Mesenchymal stem cell (in vitro differentiated cells and primary cell): ENCODE measurements around the gene GRM6. TPM values are rescaled to one million over a fixed set of nuclear protein-coding genes. Genes with fewer than 3 reads are reported as not detected.
A peak's percentile ranks its signal among the peaks of the same experiment; 100 is the strongest.

Experiments
- DNase-seq: peaks from one replicate; pipeline ENCODE4 v3.0.0-alpha.2; 2013
- H2AFZ ChIP-seq: one replicate; pipeline ENCODE4 v1.6.1; 2013; ENCODE audit warnings: low read depth, mild to moderate bottlenecking, control low read depth, inconsistent platforms, low read length, moderate library complexity
- H2AK5ac ChIP-seq: 2 replicates; pipeline ENCODE4 v1.6.1; 2013; ENCODE audit warnings: low read length, moderate library complexity, mild to moderate bottlenecking, inconsistent platforms; ENCODE audit not compliant: severe bottlenecking
- H2BK120ac ChIP-seq: one replicate; pipeline ENCODE4 v1.6.1; 2013; ENCODE audit warnings: low read depth, mild to moderate bottlenecking, inconsistent platforms, low read length, moderate library complexity
- H2BK12ac ChIP-seq, 2 experiments: one replicate each; pipeline ENCODE4 v1.6.1; 2013; ENCODE audit warnings: inconsistent platforms in 2 of 2, low read length in 2 of 2, mild to moderate bottlenecking in 2 of 2, moderate library complexity in 2 of 2, control low read depth in 1 of 2
- H2BK15ac ChIP-seq: one replicate; pipeline ENCODE4 v1.6.1; 2013; ENCODE audit warnings: mild to moderate bottlenecking, low read depth, inconsistent platforms; ENCODE audit not compliant: poor library complexity, severe bottlenecking
- H2BK5ac ChIP-seq: 2 replicates; pipeline ENCODE4 v1.6.1; 2013; ENCODE audit warnings: low read depth, mild to moderate bottlenecking, low read length, control low read depth, inconsistent platforms; ENCODE audit not compliant: poor library complexity, severe bottlenecking
- H3K14ac ChIP-seq, 2 experiments: one replicate each; pipeline ENCODE4 v1.6.1; 2013; ENCODE audit warnings: inconsistent platforms in 2 of 2, low read length in 2 of 2, control low read depth in 1 of 2, mild to moderate bottlenecking in 1 of 2, moderate library complexity in 1 of 2
- H3K18ac ChIP-seq, 2 experiments: one replicate each; pipeline ENCODE4 v1.6.1; 2013; ENCODE audit warnings: inconsistent platforms in 2 of 2, low read length in 2 of 2, control low read depth in 1 of 2, low read depth in 1 of 2, mild to moderate bottlenecking in 1 of 2
- H3K23ac ChIP-seq, 2 experiments: one replicate each; pipeline ENCODE4 v1.6.1; 2013; ENCODE audit warnings: inconsistent platforms in 2 of 2, low read length in 2 of 2, mild to moderate bottlenecking in 2 of 2, moderate library complexity in 2 of 2, control low read depth in 1 of 2
- H3K27ac ChIP-seq: 2 replicates; pipeline ENCODE4 v1.5.1; 2013; ENCODE audit warnings: mild to moderate bottlenecking, moderate library complexity, low read length, control low read depth, inconsistent platforms; ENCODE audit not compliant: poor library complexity, severe bottlenecking
- H3K27me3 ChIP-seq, 2 experiments: 2 replicates each; pipeline versions ENCODE4 v1.6.1 to v1.7.0; 2013; ENCODE audit warnings: low read length in 2 of 2, mild to moderate bottlenecking in 2 of 2, moderate library complexity in 2 of 2, control low read depth in 1 of 2, inconsistent platforms in 1 of 2; ENCODE audit not compliant: control insufficient read depth in 1 of 2, insufficient read depth in 1 of 2
- H3K36me3 ChIP-seq, 2 experiments: 2 replicates each; pipeline versions ENCODE4 v1.6.1 to v1.7.0; 2013; ENCODE audit warnings: low read length in 2 of 2, control low read depth in 1 of 2, inconsistent platforms in 1 of 2, low read depth in 1 of 2, mild to moderate bottlenecking in 1 of 2; ENCODE audit not compliant: insufficient read depth in 2 of 2, control insufficient read depth in 1 of 2
- H3K4ac ChIP-seq, 2 experiments: one replicate each; pipeline ENCODE4 v1.6.1; 2013; ENCODE audit warnings: inconsistent platforms in 2 of 2, low read length in 2 of 2, mild to moderate bottlenecking in 2 of 2, moderate library complexity in 2 of 2, control low read depth in 1 of 2, low read depth in 1 of 2
- H3K4me1 ChIP-seq: 2 replicates; pipeline ENCODE4 v1.6.1; 2013; ENCODE audit warnings: low read depth, low read length, control low read depth; ENCODE audit not compliant: control insufficient read depth, insufficient read depth
- H3K4me2 ChIP-seq: 2 replicates; pipeline ENCODE4 v1.6.1; 2013; ENCODE audit warnings: low read length, mild to moderate bottlenecking, inconsistent platforms; ENCODE audit not compliant: poor library complexity, severe bottlenecking
- H3K4me3 ChIP-seq, 2 experiments: 2 replicates each; pipeline versions ENCODE4 v1.5.1 to v1.7.0; 2013; ENCODE audit warnings: low read length in 2 of 2, mild to moderate bottlenecking in 2 of 2, control low read depth in 1 of 2, low read depth in 1 of 2; ENCODE audit not compliant: insufficient read depth in 1 of 2
- H3K79me1 ChIP-seq: replicated peaks from 2 replicates; pipeline ENCODE4 v1.6.1; 2013; ENCODE audit warnings: mild to moderate bottlenecking, control low read depth, low read length, inconsistent platforms; ENCODE audit not compliant: poor library complexity, severe bottlenecking
- H3K9ac ChIP-seq: 2 replicates; pipeline ENCODE4 v1.7.0; 2013; ENCODE audit warnings: mild to moderate bottlenecking, low read length, moderate library complexity
- H3K9me3 ChIP-seq: 2 replicates; pipeline ENCODE4 v1.7.0; 2013; ENCODE audit warnings: mild to moderate bottlenecking, low read length; ENCODE audit not compliant: control insufficient read depth
- H4K8ac ChIP-seq: one replicate; pipeline ENCODE4 v1.6.1; 2013; ENCODE audit warnings: inconsistent platforms, mild to moderate bottlenecking, low read length, moderate library complexity
- H4K91ac ChIP-seq: one replicate; pipeline ENCODE4 v1.6.1; 2013; ENCODE audit warnings: mild to moderate bottlenecking, low read length, inconsistent platforms
- WGBS: methylation state at CpG from one replicate; pipeline ENCODE4 v1.1.7; 2013; ENCODE audit warnings: mixed read lengths; 5-methylcytosine and 5-hydroxymethylcytosine counted together
- polyA plus RNA-seq, 2 experiments: library from polyadenylated mRNA; stranded (reverse); fragments of 200-250 nt; gene quantifications; one replicate each; pipeline ENCODE4 v1.2.3, GENCODE V29; 2013

GRM6 gene
- polyA plus RNA-seq (2013, experiment 1 of 2): not detected
- not detected for polyA plus RNA-seq (2013, experiment 2 of 2)

DNA sequence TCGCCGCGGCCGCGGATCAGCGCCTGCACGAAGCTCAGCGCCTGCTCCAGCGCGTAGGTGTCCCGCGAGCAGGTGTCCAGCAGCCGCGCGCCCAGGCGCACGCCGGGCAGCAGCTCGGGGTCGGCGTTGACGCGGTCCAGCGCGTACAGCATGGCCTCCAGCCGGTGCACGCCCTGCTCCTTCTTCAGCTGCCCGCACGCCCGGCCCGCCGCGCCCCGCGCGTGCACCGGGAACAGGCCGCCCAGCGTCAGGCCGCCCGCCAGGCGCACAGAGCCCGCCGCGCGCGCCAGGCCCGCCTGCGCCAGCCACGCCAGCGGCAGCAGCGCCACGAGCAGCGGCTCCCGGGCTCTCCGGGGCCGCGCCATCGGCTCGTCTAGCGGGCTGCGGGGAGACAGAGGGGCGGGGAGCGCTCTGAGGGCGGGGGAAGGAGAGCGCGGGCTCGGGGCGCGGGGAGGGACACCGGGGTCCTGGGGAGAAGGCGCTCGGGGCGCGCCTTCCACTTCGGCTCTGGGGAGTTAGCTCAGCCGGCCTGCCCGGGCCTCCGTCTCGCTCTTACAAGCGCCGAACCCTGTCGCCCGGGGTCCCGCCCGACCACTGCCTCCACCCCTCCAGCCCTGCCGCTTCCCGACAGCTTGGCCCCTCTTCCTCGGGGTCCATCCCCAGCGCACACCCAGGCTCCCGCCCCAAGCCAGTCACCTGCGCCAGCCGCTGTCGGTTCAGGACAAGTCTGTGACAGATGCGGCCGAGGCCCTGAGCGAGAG is at the start of gene GRM6:
GRM6 (minus strand) TSS at position 741 of the 761 bp plus-strand sequence; CDS start at position 365, 376 bp downstream.
- H2AK5ac ChIP-seq: no peak within 1 kb of the TSS
- peaks cover 2% of the 10 kb centered on the region for H3K4me1 ChIP-seq
- no peak within 1 kb of the TSS for H3K27ac ChIP-seq
- no peaks in the 10 kb centered on the region for H3K36me3 ChIP-seq
- H2BK12ac ChIP-seq: no peak within 1 kb of the TSS
- H3K4ac ChIP-seq: no peak within 1 kb of the TSS
- peaks cover 5 to 23% of the 10 kb centered on the region in 2 experiments for H3K27me3 ChIP-seq
- H3K9me3 ChIP-seq: peaks cover 20% of the 10 kb centered on the region
- no peaks in the 10 kb centered on the region for H3K79me1 ChIP-seq
- no peak within 1 kb of the TSS for H3K9ac ChIP-seq
- WGBS: 73% methylated on average over 75 of the region's 97 CpGs
- H4K91ac ChIP-seq: no peak within 1 kb of the TSS
- no peak within 1 kb of the TSS for H3K14ac ChIP-seq
- no peak within 1 kb of the TSS for H3K4me2 ChIP-seq
- H3K18ac ChIP-seq: no peak within 1 kb of the TSS
- H3K23ac ChIP-seq: no peak within 1 kb of the TSS
- DNase-seq: no peak
- H2AFZ ChIP-seq: no peak within 1 kb of the TSS
- no peak within 1 kb of the TSS for H2BK15ac ChIP-seq
- no peak within 1 kb of the TSS for H3K4me3 ChIP-seq
- no peak within 1 kb of the TSS for H2BK5ac ChIP-seq
- H4K8ac ChIP-seq: no peak within 1 kb of the TSS
- H2BK120ac ChIP-seq: no peak within 1 kb of the TSS

- no peaks in the 10 kb centered on the region for H3K36me3 ChIP-seq
- H3K4me3 ChIP-seq: no peak overlapping the region
- no peaks in the 10 kb centered on the region for H3K27me3 ChIP-seq
- no peak overlapping the region for H2BK12ac ChIP-seq
- no peak overlapping the region for H3K18ac ChIP-seq
- no peak for DNase-seq
- no peak overlapping the region for H2AFZ ChIP-seq
- no peaks in the 10 kb centered on the region for H3K4me1 ChIP-seq
- 78% methylated on average over 2 of the region's 2 CpGs for WGBS
- H2AK5ac ChIP-seq: no peak overlapping the region
- no peak overlapping the region for H2BK15ac ChIP-seq
- no peak overlapping the region for H3K4me2 ChIP-seq
- H3K9me3 ChIP-seq: peaks cover 43% of the 10 kb centered on the region
- no peak overlapping the region for H3K14ac ChIP-seq
- H2BK5ac ChIP-seq: no peak overlapping the region
- no peak overlapping the region for H3K9ac ChIP-seq
- H3K79me1 ChIP-seq: no peaks in the 10 kb centered on the region
- no peak overlapping the region for H4K91ac ChIP-seq
- H3K23ac ChIP-seq: no peak overlapping the region
- no peak overlapping the region for H3K27ac ChIP-seq
- no peak overlapping the region for H4K8ac ChIP-seq
- H2BK120ac ChIP-seq: no peak overlapping the region
- H3K4ac ChIP-seq: no peak overlapping the region
Measured at GRCh38 chr5:179044765-179045164, 49.6 kb upstream of the GRM6 start.

GRCh38 chr5:179033004-179033580 is 38.0 kb upstream of the GRM6 start:
- Histone ChIP-seq H3K14ac (no peak overlapping the region), H2BK15ac (no peak overlapping the region), H3K36me3 (peaks cover 10 to 58% of the 10 kb centered on the region in 2 experiments), H4K91ac (no peak overlapping the region), H4K8ac (no peak overlapping the region), H3K9ac (no peak overlapping the region), H3K23ac (no peak overlapping the region), H3K4me3 (peak overlapping the region in 1 of 2 experiments; percentile 48), H2AK5ac (no peak overlapping the region), H2BK5ac (no peak overlapping the region), H2BK120ac (no peak overlapping the region), H3K4ac (no peak overlapping the region), H3K4me1 (no peaks in the 10 kb centered on the region), H3K79me1 (no peaks in the 10 kb centered on the region), H3K18ac (no peak overlapping the region), H3K9me3 (peaks cover 96% of the 10 kb centered on the region), H3K27me3 (no peaks in the 10 kb centered on the region), H2BK12ac (no peak overlapping the region), H3K27ac (no peak overlapping the region), H2AFZ (peak overlapping the region; percentile 1), H3K4me2 (no peak overlapping the region)
- 91% methylated on average over 5 of the region's 7 CpGs for WGBS
- no peak for DNase-seq

GRCh38 chr5:179023528-179024189 is 28.5 kb upstream of the GRM6 start, which contains the start of gene ZNF879:
Gene ZNF879, plus strand, starts transcription at chr5:179023804. Its CDS starts 1,201 bp downstream, at chr5:179025005.
- peak within 1 kb of the TSS; percentile 64 for H2BK120ac ChIP-seq
- H2AFZ ChIP-seq: peak within 1 kb of the TSS; percentile 97
- H2BK5ac ChIP-seq: no peak within 1 kb of the TSS
- peak within 1 kb of the TSS; percentile 76 to 81 for H3K18ac ChIP-seq
- peak within 1 kb of the TSS; percentile 74 for H3K4me2 ChIP-seq
- no peaks in the 10 kb centered on the region for H3K79me1 ChIP-seq
- no peaks in the 10 kb centered on the region for H3K4me1 ChIP-seq
- H3K23ac ChIP-seq: peak within 1 kb of the TSS in 1 of 2 experiments; percentile 80
- H2AK5ac ChIP-seq: no peak within 1 kb of the TSS
- H2BK12ac ChIP-seq: no peak within 1 kb of the TSS
- H3K27ac ChIP-seq: no peak within 1 kb of the TSS
- under 1% methylated on average over 61 of the region's 72 CpGs for WGBS
- peak within 1 kb of the TSS in 1 of 2 experiments; percentile 88 for H3K14ac ChIP-seq
- peak within 1 kb of the TSS; percentile 83 to 90 for H3K4me3 ChIP-seq
- peak within 1 kb of the TSS in 1 of 2 experiments; percentile 93 for H3K4ac ChIP-seq
- no peak within 1 kb of the TSS for H4K91ac ChIP-seq
- H4K8ac ChIP-seq: peak within 1 kb of the TSS; percentile 94
- H3K36me3 ChIP-seq: peaks cover 19 to 27% of the 10 kb centered on the region in 2 experiments
- H3K9ac ChIP-seq: peak within 1 kb of the TSS; percentile 94
- peak within 1 kb of the TSS; percentile 86 for H2BK15ac ChIP-seq
- H3K9me3 ChIP-seq: peaks cover 23% of the 10 kb centered on the region
- peak; percentile 93 for DNase-seq
- H3K27me3 ChIP-seq: no peaks in the 10 kb centered on the region
